GM18498 (cell line): ENCODE data around the gene ASPHD2.
"Not testable (repeated sequence)": the region's sequence is repeated elsewhere in the genome, so short reads cannot be mapped to it uniquely, and the experiment has no call there.

Experiments used
- ATAC-seq: cut with Tn5 transposase; IDR thresholded peaks from one replicate; pipeline ENCODE4 v1.9.1; 2021; ENCODE audit warnings: mild to moderate bottlenecking, moderate library complexity; ENCODE audit not compliant: unreplicated experiment

Gene ASPHD2

DNA sequence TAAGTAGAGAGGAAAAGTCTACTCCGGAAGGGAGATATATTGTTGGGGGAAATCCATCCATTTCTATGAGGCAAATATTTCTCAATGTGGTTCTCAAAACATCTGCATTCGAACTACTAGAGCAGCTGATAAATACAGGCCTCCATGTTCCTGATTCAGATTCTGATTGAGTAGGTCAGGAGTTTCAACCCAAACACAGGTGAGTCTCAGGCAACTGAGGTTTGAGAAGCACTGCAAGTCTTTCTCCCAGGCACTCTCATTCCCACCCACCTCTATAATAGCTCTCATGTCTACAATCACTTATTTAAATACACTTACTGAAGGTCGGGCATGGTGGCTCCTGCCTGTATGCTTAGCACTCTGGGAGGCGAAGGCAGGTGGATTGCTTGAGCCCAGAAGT lies 14.7 kb upstream of the ASPHD2 start:
- no peak for ATAC-seq

- no peak for ATAC-seq
These were observed 12.8 kb upstream of the ASPHD2 start for GRCh38 chr22:26416256-26416655.

- no peak for ATAC-seq
These were observed 12.3 kb upstream of the ASPHD2 start for GRCh38 chr22:26416670-26417276.

GRCh38 chr22:26417406-26417805 lies 11.7 kb upstream of the ASPHD2 start:
- no peak for ATAC-seq

DNA sequence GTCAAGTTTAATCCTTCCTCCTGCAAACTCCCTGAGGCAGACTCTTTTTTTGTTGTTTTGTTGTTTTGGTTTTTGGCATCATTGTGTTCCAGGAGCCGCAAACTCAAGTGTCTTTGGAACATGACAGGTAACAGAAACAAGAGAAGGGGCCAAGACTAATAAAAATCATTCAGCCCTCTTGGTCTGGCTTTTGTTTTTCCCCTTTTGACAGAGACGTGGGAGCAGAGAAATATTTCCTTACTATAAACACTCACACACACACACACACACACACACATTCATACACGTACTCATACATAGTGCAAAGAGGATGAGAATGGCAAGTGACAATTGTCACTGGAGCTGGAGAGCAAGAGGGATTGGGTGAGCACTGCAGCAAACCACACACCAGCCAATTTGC lies 10.4 kb upstream of the ASPHD2 start:
- ATAC-seq: no peak

- ATAC-seq: no peak
These were observed 2.1 kb upstream of the ASPHD2 start for GRCh38 chr22:26426924-26427323.

DNA sequence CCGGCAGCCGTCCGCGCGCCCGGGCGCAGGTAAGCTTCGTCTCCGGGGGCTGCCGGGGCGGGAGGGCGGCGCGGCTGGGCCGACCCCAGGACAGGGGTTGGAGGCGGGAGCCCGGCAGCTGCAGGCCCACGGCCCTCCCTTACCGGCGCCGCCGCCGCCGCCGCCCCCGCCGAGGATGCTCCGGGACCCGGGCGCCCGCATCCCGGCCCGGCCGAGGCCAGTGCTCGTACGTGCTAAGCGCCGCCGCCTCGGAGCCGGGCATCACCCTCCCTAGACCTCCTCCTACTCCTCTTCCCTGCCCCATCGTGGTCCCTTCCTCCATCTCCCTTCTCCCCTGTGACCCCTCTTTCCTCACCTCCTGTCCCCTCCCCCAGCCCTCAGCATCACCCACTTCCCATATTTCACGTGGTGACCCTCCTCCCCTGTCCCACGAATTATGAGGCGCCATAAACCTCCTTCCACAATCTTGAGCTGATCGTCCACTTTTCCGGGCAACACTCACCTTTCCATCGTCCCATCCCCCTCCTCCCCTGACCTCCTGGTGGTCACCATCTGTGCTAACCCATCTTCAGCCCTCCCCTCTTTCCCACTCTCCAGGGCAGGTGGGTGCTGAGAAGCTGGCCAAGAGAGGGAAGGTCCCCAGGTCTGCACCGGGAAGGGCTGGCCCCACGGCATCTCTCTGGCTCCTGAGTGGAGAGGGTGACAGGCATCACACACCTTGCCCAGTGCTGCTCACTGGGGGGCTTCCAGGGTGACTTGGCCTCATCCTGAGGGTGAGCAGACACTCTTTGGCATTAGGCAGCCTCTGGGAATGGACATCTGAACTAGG lies 612 bp downstream of the ASPHD2 start:
- ATAC-seq: peak; percentile 22

DNA sequence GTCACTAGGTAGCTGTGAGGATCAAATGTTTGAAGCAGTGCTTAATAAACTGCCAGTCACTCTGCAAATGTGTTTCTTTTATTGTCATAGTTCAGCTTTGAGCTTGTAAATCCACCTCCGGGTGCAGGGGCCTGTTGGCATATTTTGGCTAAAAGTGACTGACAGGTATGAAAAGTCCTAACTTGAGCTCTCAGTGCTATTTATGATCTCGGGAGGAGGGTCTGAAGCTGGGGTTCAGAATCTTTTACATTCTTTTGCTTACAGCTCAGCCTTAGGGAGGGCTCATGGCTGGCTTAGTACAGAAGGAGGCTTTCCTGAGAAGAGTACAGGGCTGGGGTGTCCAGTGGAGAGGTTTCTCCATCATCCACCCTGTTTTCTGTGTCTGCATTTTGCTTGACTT lies 1.5 kb downstream of the ASPHD2 start:
- ATAC-seq: no peak

- no peak for ATAC-seq
These were observed 2.4 kb downstream of the ASPHD2 start for GRCh38 chr22:26431261-26431995.

GRCh38 chr22:26432619-26433311 lies 3.7 kb downstream of the ASPHD2 start:
- ATAC-seq: peak; percentile 27

DNA sequence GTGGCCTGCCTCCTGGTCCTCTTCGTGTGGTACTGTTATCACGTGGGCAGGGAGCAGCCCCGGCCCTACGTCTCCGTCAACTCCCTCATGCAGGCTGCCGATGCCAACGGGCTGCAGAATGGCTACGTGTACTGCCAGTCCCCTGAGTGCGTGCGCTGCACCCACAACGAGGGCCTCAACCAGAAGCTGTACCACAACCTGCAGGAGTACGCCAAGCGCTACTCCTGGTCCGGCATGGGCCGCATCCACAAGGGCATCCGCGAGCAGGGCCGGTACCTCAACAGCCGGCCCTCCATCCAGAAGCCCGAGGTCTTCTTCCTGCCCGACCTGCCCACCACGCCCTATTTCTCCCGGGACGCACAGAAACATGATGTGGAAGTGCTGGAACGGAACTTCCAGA lies 4.7 kb downstream of the ASPHD2 start:
- no peak for ATAC-seq

DNA sequence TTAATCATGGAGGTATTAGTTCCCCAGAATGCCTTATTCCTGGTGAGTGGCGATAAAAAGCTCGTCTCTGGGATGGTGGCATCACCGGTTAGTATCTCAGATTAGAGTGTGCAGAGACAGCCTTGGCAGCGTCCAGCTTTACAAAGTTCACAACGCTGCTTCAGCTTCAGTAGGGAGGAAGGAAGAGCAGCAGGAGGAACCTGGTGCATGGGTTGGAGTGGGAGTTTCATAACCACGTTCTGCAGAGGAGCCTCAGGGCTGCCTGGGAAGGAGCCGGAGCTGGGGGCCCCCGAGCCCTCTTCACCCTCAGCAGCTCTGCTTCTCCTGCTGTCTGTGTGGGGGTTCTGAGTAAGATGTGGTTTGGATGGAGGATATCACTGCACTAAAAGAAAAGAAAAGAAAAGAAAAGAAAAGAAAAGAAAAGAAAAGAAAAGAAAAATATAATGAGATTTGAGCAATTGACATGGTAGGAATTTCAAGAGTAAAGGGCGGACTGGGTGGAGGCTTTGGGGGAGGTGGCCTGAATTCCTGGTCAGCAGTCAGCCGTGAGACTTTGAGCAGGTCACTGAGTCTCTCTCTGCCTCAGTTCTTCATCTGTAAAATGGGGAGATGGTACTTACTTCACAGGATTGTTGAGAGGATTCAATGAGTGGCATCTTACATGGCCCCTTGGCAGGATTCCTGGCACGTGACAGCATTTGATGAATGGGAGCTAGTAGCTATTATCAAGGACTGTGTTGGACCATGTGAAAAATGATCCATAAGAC lies 6.5 kb downstream of the ASPHD2 start:
- ATAC-seq: no peak

DNA sequence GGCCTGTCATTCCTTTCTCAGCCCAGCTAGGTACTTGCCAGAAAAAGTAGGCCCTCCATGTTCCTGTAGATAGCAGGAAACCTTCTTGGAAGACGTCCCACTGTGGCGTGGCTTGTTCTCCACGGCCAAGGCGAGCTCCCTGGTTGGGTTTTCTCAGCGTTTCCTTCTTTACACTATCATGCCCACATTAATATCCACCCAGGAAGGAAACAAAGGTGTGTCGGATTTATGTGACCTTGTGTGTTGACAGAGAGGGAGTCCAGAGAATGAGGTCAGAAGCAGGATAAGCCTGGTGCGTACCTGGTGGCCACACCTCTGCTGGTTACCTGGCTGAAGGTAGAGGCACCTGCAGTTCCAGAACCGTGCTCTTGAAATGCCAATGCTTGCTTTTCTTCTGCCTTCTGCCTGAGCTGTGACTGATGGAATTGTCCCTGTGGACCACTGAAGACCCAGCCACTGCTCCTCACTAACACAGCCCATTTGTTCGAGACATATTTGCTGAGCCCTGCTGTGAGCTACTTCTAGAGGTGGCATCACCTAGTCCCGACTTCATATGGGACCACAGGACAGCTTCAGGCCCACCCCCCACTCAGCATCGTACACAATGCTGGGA lies 7.9 kb downstream of the ASPHD2 start:
- no peak for ATAC-seq

- ATAC-seq: no peak
These were observed 8.8 kb downstream of the ASPHD2 start for GRCh38 chr22:26437694-26438392.

GRCh38 chr22:26438776-26439175 lies 9.7 kb downstream of the ASPHD2 start:
- not testable (repeated sequence) for ATAC-seq

GRCh38 chr22:26439559-26439958 lies 10.5 kb downstream of the ASPHD2 start:
- no peak for ATAC-seq

DNA sequence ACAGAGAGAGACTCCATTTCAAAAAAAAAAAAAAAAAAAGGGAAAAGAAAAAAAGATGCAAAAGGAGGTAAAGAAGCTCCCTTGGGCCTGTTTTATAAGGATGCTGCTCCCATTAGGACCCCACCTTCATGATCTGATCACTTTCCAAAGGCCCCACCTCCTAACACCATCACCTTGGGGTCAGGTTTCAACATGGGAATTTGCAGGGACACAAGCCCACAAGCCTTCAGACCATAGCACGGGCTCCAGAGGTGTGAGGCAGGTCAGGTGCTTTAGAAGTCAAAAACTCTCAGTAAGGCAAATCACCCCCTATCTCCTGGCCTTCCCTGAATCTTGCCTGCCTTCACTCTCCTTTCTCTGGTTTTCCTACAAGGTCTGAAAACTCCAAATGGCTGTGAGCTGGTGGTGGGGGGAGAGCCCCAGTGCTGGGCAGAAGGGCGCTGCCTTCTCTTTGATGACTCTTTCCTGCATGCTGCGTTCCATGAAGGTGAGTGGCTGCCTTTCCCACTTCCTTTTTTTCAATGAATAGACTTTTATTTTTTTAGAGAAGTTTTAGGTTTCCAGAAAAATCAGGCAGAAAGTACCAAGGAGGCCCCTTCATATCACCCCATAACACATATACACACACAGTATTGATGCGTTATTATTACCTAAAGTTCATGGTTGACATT lies 13.2 kb downstream of the ASPHD2 start:
- ATAC-seq: no peak

DNA sequence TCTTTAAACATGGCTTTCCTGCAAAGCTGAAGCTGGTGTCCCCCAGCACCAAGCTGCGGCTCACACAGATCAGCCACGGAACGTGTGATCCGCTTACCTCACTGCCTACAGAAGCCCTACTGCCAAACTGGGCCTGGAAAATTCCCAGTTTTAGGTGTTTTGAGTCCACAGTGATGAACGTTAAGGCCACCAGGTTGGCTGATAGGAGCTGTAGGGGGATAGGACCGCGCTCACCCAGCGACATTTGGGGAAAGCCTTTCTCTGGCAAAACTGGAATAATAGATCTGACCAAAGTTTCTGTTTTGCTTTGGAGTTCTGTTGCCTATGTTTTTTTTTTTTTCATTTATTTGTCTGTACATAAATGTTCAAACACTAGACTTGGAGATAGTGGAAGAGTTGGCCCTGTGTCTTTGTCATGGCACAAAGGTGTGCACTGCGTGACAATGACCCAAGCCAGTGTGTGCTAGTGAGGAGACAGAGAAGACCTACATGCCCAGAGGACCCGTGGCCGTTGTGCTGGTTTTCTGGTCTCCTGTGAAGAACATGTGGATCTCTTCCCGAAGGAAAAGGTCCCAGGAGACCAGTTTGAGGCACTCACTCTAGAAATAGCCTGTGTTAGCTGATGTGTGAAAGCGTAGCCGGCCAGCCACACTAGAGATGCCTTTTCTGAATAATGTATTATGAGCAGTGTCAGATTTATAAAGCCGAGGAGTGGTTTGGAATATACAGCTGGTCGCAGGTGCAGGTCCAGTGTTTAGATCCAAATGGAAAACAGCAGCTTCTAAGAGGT lies 15.0 kb downstream of the ASPHD2 start:
- no peak for ATAC-seq
